ENCODE results near the gene TFDP2. TPM values are rescaled to one million over a fixed set of nuclear protein-coding genes. Genes with fewer than 3 reads are reported as not detected.
"Not testable (repeated sequence)": the region's sequence is repeated elsewhere in the genome, so short reads cannot be mapped to it uniquely, and the experiment has no call there.

TFDP2 gene
- total RNA-seq, 1 donor: 93.7 TPM

DNA sequence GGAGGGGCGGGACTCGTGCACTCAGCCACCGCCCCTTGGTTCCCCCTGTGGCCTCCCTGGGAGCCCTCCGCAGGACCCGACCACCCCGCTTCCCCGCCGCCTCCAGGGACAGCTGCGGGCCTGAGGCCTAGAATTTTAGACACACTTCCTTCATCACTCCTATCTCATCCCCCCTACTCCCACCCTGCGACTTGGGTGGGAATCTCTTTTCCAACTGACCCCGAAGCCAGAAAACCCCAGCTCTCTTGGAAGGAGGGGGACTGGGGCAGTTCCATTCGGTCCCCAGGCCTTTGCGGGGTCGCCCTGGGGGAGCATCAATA, 289 bp upstream of the TFDP2 start:
- TF ChIP-seq, protein P1, sequence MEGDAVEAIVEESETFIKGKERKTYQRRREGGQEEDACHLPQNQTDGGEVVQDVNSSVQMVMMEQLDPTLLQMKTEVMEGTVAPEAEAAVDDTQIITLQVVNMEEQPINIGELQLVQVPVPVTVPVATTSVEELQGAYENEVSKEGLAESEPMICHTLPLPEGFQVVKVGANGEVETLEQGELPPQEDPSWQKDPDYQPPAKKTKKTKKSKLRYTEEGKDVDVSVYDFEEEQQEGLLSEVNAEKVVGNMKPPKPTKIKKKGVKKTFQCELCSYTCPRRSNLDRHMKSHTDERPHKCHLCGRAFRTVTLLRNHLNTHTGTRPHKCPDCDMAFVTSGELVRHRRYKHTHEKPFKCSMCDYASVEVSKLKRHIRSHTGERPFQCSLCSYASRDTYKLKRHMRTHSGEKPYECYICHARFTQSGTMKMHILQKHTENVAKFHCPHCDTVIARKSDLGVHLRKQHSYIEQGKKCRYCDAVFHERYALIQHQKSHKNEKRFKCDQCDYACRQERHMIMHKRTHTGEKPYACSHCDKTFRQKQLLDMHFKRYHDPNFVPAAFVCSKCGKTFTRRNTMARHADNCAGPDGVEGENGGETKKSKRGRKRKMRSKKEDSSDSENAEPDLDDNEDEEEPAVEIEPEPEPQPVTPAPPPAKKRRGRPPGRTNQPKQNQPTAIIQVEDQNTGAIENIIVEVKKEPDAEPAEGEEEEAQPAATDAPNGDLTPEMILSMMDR (IDR thresholded peaks at IDR 0.05; ENCODE audit: insufficient read depth, low read depth, low read length): no peak

DNA sequence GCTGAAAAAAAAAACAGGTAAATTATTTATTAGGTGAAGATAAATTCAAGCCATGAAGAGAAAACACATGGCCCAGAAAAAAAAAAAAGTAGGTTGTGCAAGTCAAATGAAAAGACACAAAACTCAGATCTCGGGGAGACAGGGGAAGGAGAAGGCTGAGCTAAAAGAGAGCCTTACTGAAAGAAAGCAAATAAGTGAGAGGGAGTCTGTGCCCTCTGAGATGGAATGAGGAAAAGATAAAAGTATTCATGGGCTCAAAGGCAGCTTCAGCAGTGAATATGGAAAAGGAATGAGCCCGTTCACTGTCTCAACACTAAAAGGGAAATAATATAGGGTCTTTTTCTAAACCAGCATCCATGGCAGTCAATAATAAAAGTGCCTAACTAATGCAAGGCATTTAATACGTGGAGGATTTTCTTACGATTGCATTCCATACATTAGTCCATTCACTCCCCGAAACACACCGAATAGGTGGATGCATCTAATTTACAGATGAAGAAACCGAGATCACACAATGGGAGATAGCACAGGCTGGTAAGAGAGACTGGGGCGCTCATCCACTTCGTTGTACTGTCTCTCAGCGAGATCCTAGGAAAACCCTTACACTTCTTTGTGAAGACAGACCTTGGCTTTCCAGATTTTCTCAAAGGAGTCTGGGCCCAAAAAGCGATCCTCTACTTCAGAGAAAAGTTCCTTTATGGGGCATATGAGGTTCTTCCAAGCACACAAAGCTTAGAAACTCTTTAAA, 1.1 kb downstream of the TFDP2 start:
- TF ChIP-seq, protein P1 (IDR thresholded peaks at IDR 0.05; ENCODE audit: insufficient read depth, low read depth, low read length): no peak
- peak overlapping the region; percentile 68 for H3K4me3 ChIP-seq (ENCODE audit: low read depth, low read length)
- peak; percentile 11 for DNase-seq (ENCODE audit: low read depth)

More for the DNA sequence above, 289 bp upstream of the TFDP2 start:
- H3K4me3 ChIP-seq (ENCODE audit: low read depth, low read length): peak overlapping the region; percentile 68
- DNase-seq (ENCODE audit: low read depth): no peak

DNA sequence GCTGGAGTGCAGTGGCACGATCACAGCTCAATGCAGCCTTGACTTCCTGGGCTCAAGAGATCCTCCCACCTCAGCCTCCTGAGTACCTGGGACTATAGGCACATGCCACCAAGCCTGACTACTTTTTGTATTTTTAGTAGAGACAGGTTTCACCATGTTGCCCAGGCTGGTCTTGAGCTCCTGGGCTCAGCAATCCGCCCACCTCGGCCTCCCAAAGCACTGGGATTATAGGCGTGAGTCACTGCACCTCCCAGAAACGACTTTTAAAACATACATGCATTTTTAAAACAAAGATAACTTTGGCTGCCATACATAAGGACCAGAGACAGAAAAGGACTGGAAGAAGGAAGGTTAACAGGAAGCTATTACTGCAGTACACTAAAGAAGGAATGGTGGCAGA, 4.8 kb downstream of the TFDP2 start:
- DNase-seq (ENCODE audit: low read depth): peak; percentile 12
- not testable (repeated sequence) for H3K4me3 ChIP-seq (ENCODE audit: low read depth, low read length)

DNA sequence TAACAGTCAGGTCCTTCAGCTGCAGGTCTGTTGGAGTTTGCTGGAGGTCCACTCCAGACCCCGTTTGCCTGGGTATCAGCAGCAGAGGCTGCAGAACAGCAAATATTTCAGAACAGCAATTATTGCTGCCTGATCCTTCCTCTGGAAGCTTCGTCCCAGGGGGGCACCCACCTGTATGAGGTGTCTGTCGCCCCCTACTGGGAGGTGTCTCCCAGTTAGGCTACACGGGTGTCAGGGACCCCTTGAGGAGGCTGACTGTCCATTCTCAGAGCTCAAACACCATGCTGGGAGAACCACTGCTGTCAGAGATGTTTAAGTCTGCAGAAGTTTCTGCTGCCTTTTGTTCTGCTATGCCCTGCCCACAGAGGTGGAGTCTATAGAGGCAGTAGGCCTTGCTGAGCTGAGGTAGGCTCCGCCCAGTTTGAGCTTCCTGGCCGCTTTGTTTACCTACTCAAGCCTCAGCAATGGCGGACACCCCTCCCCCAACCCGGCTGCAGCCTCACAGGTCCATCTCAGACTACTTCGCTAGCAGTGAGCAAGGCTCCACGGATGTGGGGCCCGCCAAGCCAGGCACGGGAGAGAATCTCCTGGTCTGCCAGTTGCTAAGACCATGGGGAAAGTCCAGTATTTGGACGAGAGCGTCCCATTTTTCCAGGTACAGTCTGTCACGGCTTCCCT, 8.6 kb downstream of the TFDP2 start:
- not testable (repeated sequence) for DNase-seq (ENCODE audit: low read depth); H3K4me3 ChIP-seq (ENCODE audit: low read depth, low read length)

DNA sequence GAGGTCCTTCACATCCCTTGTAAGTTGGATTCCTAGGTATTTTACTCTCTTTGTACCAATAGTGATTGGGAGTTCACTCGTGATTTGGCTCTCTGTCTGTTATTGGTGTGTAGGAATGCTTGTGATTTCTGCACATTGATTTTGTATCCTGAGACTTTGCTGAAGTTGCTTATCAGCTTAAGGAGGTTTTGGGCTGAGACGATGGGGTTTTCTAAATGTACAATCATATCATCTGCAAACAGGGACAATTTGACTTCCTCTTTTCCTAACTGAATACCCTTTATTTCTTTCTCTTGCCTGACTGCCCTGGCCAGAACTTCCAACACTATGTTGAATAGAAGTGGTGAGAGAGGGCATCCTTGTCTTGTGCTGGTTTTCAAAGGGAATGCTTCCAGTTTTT, 12.3 kb downstream of the TFDP2 start:
- DNase-seq (ENCODE audit: low read depth); H3K4me3 ChIP-seq (ENCODE audit: low read depth, low read length): not testable (repeated sequence)

DNA sequence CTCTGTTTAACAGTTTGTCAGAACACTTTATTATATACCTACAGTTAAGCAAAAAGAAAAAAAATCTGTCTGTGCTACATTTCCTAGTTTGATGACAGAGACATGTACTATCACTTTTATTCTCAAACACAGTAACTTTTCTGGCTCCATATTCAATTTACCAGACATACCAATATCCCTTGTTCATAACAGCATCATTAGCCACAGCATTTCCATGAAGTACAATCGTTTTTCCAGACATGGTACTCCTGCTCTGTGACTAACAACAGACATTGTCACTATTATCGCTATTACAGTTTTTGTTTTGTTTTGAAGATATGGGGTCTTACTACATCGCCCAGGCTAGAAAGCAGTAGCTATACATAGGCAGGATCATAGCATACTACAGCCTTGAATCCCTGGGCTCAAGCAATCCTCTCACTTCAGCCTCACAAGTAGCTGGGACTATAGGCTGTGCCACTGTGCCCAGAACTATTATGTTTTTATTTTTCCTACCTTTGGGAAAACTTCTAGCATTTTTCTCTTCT, 14.5 kb downstream of the TFDP2 start:
- no peak overlapping the region for H3K4me3 ChIP-seq (ENCODE audit: low read depth, low read length)
- TF ChIP-seq, protein P1 (IDR thresholded peaks at IDR 0.05; ENCODE audit: insufficient read depth, low read depth, low read length): no peak
- DNase-seq (ENCODE audit: low read depth): no peak

DNA sequence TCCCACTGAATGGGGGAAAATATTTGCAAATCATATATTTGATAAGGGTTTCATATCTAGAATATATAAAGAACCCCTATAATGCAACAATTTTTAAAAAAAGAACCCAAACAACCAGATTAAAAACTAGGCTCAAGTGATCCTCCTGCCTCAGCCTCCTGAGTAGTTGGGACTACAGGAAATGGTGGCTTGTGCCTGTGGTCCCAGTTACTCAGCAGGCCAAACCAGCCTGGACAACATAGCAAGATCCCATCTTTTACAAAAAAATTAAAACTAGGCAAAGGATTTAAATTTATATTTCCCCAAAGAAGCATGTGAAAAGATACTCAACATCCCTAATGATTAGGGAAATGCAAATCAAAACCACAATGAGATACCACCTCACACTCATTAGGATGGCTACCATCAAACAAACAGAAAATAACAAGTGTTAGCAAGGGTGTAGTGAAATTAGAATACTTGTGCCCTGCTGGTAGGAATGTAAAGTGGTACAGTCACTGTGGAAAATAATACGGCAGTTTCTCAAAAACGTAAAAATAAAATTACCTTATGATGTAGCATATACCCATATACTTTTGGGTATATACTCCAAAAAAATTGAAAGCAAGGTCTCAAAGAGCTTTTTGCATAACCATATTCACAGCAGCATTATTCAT, 19.7 kb downstream of the TFDP2 start:
- TF ChIP-seq, protein P1 (IDR thresholded peaks at IDR 0.05; ENCODE audit: insufficient read depth, low read depth, low read length): peak; percentile 38
- no peak overlapping the region for H3K4me3 ChIP-seq (ENCODE audit: low read depth, low read length)

DNA sequence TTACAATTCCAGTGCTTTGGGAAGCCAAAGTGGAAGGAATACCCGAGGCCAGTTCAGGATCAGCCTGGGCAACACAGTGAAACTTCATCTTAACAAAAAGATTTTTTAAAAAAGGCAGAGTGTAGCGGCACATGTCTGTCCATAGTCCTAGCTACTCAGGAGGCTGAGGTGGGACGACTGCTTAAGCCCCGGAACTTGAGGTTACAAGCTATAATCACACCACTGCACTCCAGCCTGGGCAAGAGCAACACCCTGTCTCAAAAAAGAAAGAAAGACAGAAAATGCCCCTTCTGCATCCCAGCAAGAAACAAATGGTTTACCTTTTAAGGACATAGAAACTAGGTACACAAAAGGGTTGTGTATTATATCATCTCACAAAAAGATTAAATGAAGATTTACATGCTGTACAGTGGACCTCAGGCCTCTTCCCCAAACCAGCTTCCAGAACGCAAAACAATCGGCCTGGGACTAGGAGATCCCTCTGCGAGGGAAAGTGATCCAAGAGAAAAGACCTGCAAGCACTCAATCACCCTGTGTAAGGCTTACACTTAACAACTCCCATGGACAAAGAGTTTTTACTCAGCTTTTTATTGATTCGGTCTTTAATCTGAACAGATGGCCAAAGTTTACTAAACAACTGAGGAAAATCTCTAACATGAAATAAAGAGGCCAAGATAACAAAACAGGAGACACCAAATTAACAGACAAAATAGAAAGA, 21.2 kb downstream of the TFDP2 start:
- H3K4me3 ChIP-seq (ENCODE audit: low read depth, low read length): no peak overlapping the region
- peak; percentile 24 for DNase-seq (ENCODE audit: low read depth)
- TF ChIP-seq, protein P1 (IDR thresholded peaks at IDR 0.05; ENCODE audit: insufficient read depth, low read depth, low read length): no peak

More for the DNA sequence above, 19.7 kb downstream of the TFDP2 start:
- DNase-seq (ENCODE audit: low read depth): no peak

Data from fibroblast of villous mesenchyme (primary cell).